ENCODE measurements around the gene TRIM17.

TRIM17 gene

GRCh38 chr1:228366062-228366865 lies 50.4 kb downstream of the TRIM17 start:
- DNase-seq, result no peak

DNA sequence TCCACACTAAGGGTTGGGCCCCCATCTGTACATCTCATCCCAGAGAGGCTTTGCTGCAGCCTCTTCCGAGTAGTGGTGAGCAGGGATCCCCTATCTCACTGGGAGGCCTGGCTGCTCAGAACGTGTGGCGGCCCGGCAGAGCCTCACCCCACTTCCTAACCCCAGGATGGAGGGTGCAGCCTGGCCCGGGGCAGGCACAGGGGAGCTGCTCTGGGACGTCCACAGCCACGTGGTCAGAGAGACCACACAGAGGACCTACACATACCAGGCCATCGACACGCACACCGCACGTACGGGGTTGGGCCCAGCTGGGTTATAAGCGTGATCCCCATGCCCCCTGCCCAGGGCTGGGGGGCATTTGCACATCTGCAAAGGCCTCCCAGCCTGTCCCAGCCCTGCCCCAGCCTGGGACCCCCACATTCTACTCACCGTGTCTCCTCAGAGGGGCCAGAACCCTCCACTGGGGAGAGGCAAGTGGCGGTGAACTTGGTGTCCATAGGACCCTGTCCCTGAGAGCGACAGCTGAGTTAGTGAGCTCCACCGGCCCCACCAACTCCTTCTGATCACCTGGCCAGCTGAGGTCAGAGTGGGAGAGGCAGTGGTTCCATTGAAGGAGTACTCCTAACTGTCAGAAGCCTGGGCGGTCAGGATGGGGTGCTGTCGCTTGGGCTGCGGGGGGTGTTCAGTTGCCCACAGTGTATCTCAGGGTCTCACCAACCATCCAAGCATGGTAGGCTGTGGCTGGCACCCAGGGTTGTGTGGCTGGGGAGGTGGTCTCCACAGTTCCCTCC lies 51.2 kb downstream of the TRIM17 start:
- DNase-seq, result no peak

- no peak for DNase-seq
Observed at GRCh38 chr1:228364706-228365213, 51.9 kb downstream of the TRIM17 start.

- no peak for DNase-seq
Observed at GRCh38 chr1:228364068-228364705, 52.5 kb downstream of the TRIM17 start.

GRCh38 chr1:228363686-228364067 lies 53.0 kb downstream of the TRIM17 start:
- DNase-seq, result no peak

DNA sequence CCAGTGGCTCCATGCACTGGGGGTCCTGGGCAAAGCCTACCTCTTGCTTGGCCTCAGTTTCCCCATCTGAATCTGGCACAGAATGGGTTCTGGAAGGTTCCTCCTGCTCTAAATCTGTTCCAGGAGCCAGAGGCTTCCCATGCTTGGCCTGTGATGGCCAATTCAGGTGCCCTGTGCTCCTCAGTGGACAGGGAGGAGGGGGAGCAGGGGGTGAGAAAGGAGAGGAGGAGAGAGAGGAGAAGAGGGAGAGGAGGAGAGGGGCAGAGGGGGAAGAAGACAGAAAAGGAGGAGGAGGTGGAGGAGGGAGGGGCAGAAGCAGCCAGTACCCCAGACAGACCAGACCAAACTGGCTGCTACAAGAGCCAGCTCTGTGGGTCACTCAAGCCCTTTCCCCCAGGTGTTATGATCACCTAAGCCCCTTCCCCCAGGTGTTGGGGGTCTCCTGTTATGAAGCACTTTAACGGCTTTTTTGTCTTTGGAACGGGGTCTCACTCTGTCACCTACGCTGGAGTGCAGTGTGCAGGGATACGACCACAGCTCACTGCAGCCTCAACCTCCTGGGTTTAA lies 53.7 kb downstream of the TRIM17 start:
- DNase-seq, result no peak

DNA sequence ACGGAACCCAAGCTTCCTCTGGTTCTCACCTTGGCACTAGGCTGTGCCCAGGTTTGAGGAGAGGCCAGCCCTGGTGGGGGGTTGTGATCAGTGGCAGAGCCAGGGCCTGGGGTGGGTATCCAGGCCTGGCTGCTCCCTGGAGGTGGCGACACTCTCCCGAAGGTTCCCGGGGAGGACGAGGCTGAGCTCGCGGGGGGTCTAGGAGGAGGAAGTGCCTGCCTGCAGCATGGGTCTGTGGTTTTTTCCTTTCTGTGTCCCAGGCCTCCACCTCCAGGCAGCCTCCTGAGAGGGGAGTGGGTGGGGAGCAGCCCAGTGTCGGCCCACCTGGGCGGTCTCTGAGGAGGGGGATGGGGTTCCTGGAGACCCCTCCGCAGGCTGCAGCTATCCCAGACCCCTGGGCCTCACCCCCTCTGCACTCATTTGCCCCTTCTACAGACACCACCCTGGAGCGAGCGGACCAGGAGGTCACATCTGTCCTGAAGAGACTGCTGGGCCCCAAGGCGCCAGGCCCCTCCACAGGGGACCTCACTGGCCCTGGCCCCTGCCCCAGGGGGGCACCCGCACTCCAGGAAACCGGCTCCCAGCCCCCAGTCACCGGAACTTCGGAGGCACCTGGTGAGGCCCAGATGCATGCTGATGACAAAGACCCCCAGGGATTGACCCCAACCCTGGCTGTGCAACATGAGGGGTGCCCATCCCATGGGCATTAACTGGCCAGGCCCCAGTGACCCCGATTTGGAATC lies 54.3 kb downstream of the TRIM17 start:
- DNase-seq, result no peak

DNA sequence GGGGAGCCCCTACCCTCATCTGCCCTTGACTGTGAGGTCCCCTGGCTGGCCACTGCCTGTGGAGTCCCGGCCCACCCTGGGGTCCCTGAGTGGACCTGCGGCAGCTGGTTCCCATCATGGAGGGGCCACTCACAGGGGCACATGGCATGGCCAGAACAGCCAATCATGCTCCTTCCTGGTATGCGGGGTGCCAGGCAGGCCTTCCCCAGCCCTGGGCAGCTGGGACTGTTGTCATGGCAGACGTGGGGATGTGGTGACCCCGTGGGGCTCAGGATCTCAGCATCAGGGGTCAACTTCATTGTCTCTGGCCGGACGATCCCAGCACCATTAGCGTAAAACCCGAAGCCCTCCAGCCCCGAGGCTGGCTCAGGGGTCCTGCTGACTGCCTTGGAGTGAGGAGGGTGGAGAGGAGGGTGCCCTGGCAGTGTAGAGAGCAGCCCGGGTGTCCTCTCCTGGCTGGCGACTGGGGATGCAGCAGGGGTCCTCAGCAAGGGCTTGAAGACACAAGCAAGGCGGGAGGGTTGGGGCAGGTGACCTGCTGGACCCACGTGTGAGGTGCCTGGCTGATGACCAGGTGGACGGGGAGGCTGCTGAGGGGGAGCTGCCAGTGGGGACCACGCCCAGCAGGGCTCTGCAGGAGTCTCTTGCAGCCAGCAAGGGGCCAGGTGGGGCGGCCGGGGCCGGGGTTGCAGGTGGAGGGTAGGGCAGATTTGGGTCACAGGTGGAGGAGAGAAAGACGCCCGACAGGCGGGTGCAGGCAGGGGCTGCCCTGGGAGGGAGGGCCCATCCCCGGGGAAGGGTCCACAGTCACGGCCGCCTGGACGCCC lies 55.1 kb downstream of the TRIM17 start:
- DNase-seq, result no peak

GRCh38 chr1:228360533-228361313 lies 55.9 kb downstream of the TRIM17 start:
- DNase-seq, result no peak

DNA sequence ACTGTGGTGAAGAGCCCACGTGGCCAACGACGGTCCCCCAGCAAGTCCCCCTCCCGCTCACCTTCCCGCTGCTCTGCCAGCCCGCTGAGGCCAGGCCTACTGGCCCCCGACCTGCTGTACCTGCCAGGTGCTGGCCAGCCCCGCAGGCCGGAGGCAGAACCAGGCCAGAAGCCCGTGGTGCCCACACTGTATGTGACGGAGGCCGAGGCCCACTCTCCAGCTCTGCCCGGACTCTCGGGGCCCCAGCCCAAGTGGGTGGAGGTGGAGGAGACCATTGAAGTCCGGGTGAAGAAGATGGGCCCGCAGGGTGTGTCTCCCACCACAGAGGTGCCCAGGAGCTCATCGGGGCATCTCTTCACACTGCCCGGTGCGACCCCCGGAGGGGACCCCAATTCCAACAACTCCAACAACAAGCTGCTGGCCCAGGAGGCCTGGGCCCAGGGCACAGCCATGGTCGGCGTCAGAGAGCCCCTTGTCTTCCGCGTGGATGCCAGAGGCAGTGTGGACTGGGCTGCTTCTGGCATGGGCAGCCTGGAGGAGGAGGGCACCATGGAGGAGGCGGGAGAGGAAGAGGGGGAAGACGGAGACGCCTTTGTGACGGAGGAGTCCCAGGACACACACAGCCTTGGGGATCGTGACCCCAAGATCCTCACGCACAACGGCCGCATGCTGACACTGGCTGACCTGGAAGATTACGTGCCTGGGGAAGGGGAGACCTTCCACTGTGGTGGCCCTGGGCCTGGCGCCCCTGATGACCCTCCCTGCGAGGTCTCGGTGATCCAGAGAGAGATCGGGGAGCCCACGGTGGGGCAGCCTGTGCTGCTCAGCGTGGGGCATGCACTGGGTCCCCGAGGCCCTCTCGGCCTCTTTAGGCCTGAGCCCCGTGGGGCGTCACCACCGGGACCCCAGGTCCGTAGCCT lies 56.8 kb downstream of the TRIM17 start:
- DNase-seq, result no peak

- DNase-seq, result no peak
Observed at GRCh38 chr1:228358764-228359612, 57.7 kb downstream of the TRIM17 start.

- DNase-seq, result peak; percentile 12
Observed at GRCh38 chr1:228358039-228358763, 58.5 kb downstream of the TRIM17 start.

Data from fibroblast of skin of right biceps (primary cell).